Spleen (tissue), 7 donors: Measurements from ENCODE around the gene AFF1.

ENCODE experiments used
- CTCF ChIP-seq, 11 experiments: fragments of 200-600 bp in 7 of 11; fragments of 450-650 bp in 4 of 11; sonication (generic) in 4 of 11; IDR thresholded peaks in 8 of 11; conservative IDR thresholded peaks in 3 of 11; 1 replicate in 7 of 11; 2 replicates in 4 of 11; pipeline versions ENCODE4 v1.4.0 to v1.8.0; 2016 to 2021; ENCODE audit warnings: antibody characterized with exemption in 11 of 11, inconsistent platforms in 4 of 11, mild to moderate bottlenecking in 1 of 11
- POLR2AphosphoS5 ChIP-seq, 3 donors: sonication (generic); formaldehyde crosslinking; IDR thresholded peaks; one replicate each; pipeline ENCODE4 v1.5.1; 2017; ENCODE audit warnings: antibody characterized with exemption in 3 of 3
- donor health status: DM: no; HTN: no; CAD: no; lungs with moderate emphysema.
- donor health status: DM: no; HTN: no; CAD: no.
- donor health status: DM: no; HTN: no; CAD: no.

GRCh38 chr4:86928400-86929255, 6.2 kb upstream of the AFF1 start:
- TF ChIP-seq CTCF (IDR thresholded peaks at IDR 0.05 in 8 of 11, conservative IDR thresholded peaks at IDR 0.05 in 3 of 11) (no peak), POLR2AphosphoS5 (IDR thresholded peaks at IDR 0.05) (no peak)
